GM21737 (cell line): ENCODE results near the gene GRAMD1B.

ENCODE experiments used
- ATAC-seq: cut with Tn5 transposase; IDR thresholded peaks from one replicate; pipeline ENCODE4 v1.9.1; 2021; ENCODE audit warnings: mild to moderate bottlenecking, moderate library complexity; ENCODE audit not compliant: unreplicated experiment

GRAMD1B gene

DNA sequence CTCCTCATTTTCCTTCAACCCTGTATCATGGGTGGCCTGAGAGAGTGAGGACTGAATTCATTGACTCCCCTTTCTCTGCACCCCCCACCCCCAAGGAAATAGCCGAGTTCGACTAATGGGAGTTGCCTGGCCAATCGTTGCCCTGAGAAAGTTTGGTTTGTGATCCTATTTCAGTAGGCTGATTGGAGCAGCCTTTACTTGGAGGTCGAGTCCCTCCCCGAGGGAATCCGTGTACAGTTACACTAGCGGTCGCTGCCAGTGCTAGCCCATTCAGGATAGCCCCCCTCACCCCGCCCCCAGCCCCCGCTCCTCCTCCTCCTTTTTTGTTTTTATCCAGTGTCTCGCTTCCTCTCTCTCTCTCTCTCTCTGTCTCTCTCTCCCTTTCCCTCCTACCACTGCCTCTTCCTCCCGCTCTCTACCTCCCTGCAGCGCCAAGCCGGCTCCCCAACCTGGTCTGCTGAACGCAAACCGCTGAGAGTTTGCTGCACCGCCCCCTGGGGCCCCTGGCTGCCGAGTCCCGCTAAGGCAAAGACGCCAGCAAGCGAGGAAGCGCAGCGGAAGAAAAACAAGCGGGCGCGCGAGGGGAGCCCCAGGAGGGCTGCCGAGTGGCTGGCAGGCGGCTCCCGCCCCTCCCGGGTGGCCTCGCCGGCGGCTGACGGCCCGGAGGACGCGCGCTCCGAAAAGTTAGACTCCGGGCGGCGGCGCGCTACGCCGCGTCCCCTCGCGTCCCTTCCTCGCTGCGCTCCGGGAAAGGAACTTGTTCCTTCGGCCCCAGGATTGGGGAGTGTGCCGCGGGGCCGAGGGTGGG, at the start of gene GRAMD1B:
GRAMD1B (plus strand) TSS at position 357 of the 808 bp plus-strand sequence. CDS start 524 bp downstream, outside the sequence.
- peak; percentile 71 for ATAC-seq

DNA sequence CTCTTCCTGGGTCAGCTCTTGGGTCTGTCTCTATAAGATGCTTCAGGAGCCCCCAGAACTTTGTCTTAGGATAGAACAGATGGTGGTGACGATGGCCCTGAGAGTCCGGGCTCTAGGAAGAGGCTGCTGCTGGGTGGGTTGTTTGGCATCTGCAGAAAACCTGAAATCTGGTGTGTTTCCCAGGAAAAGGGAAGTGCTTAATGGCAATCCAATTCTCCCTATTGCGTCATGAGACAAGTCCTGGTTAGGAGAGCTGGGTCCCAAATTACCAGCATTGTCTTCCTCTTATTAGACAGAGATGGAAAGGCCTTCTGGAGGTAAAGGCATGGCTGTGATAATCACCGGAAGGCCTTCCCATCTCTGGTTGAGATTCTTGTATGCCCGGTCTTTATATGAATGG, 48.9 kb upstream of the GRAMD1B start:
- no peak for ATAC-seq

DNA sequence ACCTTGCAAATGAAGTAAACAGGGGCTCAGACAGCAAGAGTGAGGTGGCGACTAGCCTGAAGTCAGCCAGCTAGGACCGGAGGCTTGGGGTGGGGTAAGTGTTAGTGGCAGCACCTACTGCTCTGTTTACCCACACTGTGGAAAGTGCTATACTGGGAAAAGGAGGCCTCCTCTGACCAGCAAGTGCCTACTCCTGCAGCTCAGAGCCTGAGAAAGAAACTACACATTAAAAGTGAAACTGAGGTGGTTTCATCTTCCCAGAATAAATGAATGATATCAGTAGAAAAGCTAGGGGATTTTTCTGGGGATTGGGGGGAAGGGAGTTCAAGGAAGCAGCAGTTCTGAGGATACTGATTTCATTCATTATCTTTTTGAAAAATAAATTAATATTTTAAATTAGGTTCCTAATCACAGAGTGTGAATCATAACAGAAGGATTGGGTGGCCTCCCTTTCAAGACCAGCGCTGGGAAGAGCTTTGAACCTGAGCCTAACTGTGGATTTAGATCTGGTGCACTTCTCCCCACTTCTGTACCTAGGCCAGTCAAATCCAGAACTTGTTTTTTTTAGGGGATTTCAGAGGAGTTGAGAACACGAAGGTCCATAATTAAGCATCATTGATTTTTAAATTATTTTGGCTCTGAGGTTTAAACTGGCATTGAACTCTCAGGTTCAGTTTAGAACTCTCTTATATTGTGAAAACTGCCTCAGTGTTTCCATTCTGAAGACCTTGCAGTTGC, 48.1 kb upstream of the GRAMD1B start:
- peak; percentile 87 for ATAC-seq

DNA sequence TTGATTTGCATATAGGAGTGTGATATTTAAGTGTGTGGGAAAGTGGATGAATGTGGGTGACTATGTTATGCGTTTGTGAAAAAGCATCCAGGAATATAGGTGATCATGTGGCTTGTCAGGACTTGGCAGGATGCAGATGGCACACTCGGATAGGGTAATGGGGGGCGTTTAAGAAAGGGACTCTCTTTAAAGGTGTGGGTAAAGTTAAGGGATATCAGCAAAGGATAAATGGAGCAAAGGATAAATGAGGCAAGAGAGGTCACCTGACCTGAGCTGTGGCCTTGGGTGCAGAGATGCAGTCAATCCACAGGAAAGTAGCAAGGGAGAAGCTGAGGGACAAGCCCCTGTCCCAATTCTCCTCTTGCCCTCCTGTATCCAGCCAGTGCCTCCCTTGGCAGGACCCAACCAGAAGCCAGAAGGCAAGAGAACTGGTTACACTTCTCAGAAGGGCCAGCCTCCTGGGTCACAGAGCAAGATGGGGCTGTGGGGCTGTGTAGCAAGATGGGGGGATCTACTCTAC, 47.5 kb upstream of the GRAMD1B start:
- no peak for ATAC-seq

DNA sequence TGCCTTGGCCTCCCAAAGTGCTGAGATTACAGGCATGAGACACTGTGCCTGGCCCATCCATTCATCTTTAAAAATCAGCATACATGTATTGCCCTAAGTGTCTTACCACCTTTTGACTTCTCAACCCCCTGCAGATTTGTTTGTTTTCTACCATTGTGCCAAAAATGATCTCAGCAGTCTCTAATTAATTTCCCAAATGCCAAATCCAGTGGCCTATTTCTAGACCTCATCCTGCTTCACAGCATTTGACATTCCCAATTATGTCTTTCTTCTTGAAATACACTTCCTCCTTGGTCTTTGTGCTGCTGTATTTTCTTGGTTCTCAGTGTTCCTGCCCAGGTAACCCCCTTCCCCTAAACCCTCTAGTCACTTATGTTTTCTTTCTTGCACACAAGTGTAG, 46.0 kb upstream of the GRAMD1B start:
- no peak for ATAC-seq

DNA sequence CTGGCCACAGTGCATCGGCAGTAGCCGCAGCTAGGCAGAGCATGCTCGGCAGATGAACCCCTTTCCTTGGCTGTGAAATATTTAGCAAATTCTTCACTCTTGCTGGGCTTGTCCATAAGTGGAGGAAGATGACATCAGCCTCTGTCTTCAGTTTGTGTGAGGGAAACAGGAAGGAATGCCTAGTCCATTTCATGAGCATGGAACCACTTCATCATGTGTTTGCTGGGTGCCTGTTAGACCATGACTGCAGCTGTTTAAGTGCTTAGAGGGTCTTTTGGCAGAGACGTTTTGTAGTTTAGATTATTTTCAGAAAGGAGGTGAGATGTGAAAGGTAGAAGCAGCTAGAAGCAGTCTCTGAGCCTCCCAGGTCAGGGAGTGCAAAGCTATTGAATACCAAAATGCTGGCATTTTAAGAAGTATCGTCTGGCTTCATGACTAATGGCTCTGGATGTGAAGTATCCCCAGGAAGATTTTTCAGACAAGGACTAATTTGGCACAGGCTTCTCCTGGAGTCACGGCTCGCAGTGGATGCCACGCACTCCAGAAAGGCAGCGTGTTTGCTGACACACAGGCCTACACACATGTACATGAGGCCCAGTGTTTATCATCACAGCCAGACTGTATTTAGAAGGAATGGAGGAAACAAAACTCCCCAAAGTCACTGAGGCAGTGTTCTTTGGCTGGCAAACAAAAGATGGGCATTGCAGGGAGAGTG, 43.1 kb upstream of the GRAMD1B start:
- no peak for ATAC-seq

DNA sequence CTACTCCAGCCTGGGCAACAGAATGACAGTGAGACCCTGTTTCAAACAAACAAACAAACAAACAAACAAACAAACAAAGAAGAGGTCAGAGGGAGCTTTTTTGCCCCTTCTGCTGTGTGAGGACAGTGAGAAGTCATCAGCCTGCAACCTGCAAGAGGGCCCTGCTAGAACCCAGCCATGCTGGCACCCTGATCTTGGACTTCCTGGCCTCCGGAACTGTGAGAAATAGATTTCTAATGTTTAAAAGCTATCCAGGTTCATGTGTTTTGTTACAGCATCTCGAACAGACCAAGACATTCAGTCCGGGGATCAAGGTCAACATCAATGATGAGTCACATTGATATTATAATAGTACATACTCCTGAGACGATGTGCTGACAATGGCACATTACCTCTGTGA, 41.4 kb upstream of the GRAMD1B start:
- no peak for ATAC-seq

DNA sequence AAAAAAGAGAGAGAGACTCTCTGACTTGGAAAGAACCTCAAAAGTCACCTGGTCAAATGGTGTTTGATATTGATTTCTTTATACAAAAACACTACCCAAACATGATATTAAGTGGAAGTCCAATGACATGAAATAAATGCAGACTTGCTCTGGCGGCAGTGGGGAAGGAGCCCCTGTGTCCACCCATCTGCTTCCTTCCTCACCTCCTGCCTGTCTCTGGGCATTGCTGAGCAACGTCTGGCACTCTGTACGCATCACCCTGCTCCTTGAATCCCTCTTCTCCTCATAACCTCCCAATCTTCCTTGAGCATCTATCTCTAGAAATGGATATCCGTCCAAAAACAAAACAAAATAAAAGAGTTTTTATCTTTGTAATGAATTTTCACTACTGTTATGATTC, 39.9 kb upstream of the GRAMD1B start:
- ATAC-seq = no peak

DNA sequence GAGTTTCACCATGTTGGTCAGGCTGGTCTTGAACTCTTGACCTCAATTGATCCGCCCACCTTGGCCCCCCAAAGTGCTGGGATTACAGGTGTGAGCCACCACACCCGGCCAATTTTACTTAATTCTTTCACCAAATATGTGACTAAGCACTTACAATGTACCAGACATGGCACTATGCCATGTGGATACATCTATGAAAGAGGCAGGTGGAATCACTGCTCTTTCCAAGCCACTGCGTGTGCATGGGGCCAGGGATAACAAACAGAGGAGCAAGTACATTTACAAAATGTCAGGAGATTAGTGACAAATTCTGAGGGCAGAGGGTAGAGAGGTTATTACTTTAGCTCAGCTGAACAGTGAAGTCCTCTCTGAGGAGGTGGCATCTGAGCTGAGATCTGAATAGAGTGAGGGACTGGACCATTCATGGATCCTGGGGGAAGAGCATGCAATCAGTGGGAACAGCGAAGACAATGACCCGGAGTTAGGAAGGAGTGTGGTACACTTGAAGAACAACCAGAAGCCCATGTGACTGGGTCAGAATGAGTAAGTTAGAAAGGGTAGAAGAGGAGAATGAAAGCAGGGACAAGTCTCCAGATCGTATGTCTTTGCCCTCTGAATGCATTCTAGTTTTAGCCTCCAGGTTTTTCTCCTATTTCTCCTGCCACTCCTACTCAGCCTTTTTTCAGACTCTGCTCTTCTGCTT, 38.3 kb upstream of the GRAMD1B start:
- ATAC-seq = no peak

DNA sequence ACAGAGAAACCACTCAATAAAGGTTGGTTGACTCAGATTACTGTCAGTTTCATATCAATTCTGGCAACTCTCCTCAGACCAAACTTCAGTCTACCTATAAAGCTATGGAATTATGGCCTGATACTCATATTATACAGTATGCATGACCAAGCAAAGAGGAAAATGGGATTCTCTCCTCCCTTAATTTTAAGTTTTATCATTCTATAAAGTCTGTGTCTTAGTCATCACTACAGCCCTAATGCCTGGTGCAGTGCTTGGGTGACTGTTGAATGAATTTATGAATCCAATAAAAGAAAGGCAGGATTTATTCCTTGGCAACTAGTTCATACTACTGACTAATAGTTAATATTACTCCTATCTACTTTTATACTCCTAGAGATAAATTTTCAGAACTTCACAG, 37.6 kb upstream of the GRAMD1B start:
- ATAC-seq = no peak

DNA sequence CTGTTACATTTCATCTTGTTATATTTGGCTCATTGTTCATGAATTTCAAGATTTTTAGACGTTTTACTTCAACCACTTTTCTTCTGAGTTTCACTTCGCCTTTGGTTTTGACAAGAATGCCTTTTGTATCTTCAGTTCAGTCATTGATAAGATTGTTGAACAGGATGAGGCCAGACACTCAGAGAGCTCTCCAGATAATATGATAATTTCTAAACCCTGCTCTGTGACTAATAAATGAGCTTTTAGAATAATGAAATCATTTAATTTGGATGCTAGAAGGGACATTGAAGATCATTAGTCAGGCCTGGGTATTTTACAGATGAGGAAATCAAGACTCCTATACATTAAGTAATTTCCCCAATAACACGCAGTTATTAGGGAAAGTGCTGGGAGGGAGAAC, 37.2 kb upstream of the GRAMD1B start:
- ATAC-seq = no peak

DNA sequence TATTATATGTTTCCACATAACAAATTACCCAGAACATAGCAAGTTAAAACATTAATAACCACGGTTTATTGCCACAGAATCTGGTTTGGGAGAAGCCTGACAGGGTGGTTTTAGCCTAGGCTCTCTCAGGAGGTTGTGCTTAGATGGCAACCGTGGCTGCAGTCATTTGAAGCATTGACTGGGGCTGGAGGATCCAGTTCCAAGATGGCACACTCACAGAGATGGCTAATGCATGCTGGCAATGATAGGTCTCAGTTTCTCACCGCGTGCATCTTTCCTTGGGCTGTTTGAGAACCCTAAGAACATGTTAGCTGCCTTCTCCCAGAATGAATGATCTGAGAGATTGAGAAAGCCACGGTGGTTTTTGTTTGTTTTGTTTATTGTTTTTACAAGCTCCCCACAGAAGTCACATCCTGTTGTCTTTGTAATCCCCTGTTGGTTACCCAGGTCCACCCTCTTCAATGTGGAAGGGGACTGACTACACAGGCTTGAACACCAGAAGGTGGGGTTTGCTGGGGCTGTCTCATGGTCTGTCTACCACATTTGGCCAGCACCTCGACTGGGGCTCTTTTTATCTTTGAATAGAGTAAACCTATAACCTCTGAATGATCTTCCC, 36.6 kb upstream of the GRAMD1B start:
- ATAC-seq = no peak

DNA sequence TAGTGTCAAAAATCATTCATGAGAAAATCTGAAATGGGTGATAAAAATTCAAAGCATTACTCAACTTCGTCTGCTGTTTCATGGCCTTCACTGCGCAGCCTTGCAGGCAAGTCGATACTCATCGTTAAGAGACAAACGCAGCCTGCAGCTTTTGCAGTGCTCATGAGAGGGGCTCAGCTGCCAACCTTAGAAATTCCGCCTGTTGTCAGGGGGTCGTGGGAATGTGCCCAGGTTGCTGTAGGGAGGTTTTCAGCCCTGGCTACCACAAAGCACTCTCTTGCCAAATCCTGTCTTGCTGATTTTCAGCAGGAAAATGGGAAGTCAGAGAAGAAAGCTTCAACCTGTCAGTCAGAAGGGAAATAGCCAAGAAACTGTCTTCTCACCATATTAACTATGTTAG, 25.4 kb upstream of the GRAMD1B start:
- ATAC-seq = no peak

DNA sequence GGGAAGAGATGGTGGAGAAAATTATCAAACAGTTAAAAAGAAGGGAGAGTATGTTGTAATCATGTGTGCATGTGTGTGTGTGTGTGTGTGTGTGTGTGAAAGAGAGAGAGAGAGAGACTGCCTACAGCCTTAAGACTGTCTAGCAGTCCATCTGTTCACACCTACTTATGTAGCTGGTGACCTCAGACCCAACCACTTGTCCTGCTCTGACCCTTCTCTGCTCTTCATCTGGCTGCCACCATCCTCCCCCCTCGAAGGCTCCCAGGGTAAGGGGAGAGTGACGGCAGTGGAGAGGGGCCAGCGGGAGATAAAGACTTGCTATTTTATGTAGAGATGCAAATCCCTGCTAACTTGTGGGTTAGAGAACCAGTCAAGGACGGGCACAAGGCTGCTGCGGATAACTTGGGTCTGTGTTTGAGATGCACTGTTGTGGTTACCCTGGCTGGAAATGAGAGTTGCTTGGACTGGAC, 24.9 kb upstream of the GRAMD1B start:
- ATAC-seq = no peak

DNA sequence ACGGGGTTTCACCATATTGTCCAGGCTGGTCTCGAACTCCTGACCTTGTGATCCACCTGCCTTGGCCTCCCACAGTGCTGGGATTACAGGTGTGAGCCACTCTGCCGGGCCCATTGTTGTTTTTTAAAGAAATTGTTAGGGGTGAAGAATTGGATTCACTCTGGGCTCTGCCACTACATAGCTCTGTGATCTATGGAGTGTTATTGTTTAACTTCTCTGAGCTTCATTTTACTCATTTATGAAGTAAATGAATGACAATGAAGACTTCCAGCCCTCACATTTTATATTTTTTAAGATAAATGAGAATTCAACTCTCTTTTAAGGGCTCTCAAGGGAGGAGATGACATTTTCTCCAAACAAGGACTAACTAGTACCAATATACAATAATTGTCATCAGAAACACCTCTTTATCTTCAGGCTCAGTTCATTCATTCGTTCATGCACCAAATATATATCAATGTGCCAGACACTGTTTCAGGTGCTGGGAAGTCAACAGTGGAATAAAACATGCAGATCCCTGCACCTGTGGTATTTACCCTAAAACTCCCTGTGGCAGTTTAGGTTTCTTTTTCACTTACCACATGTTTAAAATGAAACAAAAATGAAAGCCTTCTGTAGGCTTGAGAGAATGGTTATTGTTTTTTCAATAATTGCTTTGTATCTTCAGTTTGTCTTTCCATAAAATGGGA, 23.5 kb upstream of the GRAMD1B start:
- ATAC-seq = peak; percentile 55

DNA sequence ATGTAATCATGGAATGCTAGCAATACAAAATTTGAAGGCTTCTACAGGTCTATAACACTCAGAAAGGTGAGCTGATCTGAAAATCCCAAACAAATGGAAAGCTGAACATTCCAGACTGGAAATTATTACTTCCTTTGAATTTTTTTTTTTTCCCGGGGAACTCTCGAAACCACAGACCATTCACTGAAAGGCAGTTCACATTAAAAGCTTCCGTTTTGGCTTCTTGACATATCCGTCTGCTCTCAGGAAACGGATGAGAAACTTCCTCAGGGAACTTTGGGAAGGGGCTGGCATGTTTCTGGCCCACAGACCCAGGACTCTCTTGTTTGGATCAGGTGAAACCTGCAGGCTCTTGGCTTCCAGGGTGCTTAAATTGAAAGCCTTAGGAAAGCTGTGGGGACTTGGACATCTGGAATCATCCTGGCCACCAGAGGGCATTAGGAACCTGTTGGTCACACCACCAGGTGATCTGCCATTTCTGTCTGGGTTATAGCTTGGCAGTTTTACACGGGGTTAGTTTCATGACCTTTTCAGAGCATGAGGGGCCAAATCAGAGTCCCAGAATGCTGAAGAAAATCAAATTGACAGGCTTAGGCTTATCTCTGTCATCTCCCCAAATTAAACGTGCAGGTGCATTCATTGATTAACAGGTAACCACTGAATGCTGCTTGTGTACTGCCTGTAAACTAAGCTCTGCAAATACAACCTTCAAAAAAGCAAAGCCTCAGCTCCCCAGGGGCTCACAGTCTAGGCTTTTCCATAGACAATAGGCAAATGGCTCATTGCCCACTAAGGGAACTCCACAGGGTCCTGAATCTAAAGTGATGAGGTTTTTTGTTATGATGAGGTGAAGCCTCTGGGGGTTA, 22.7 kb upstream of the GRAMD1B start:
- ATAC-seq = no peak

DNA sequence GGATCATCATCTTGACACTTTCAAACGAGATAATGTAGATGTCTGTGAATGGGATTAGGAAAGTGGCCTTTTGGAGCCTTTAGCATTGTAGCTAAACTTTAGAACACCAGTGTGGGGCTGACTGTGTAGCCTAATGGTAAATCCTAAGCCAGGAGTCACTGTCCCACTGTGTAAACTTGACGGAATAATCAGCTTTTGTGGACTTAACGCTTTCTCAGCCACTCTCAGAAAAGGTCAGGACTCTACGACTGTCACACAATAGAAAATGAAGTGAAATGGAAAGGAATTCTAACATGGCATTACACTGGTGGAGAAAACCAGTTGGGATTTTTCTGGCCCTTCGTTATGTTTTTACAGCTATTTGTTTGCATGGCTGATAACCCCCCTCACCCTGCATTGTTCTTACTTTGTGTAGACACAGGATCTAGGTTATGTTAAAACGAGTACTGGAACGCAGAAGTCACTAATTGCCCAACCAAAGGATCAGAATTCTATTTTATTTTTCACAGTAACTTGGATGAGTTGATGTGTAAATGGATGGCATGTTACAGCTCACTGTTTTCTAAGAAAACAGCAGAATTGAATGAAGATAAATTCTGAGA, 22.0 kb upstream of the GRAMD1B start:
- ATAC-seq = no peak
